Measurements from ENCODE around the gene TMEM53.
"Not testable (repeated sequence)": the region's sequence is repeated elsewhere in the genome, so short reads cannot be mapped to it uniquely, and the experiment has no call there.

The TMEM53 gene

GRCh38 chr1:44672961-44673674 is 1.2 kb downstream of the TMEM53 start:
- no peak for DNase-seq (ENCODE audit: low read depth in 2 of 2)

GRCh38 chr1:44672254-44672955 is 1.9 kb downstream of the TMEM53 start:
- no peak for DNase-seq (ENCODE audit: low read depth in 2 of 2)

GRCh38 chr1:44670751-44671640 is 3.3 kb downstream of the TMEM53 start:
- no peak for DNase-seq (ENCODE audit: low read depth in 2 of 2)

- not testable (repeated sequence) for DNase-seq (ENCODE audit: low read depth in 2 of 2)
Observed at GRCh38 chr1:44666719-44667118, 7.6 kb downstream of the TMEM53 start.

GRCh38 chr1:44664730-44665370 is 9.4 kb downstream of the TMEM53 start:
- no peak for DNase-seq (ENCODE audit: low read depth in 2 of 2)

GRCh38 chr1:44663417-44663816 is 10.9 kb downstream of the TMEM53 start:
- no peak for DNase-seq (ENCODE audit: low read depth in 2 of 2)

- DNase-seq (ENCODE audit: low read depth in 2 of 2), result no peak
Observed at GRCh38 chr1:44662683-44663030, 11.6 kb downstream of the TMEM53 start.

GRCh38 chr1:44661781-44662682 is 12.2 kb downstream of the TMEM53 start:
- no peak for DNase-seq (ENCODE audit: low read depth in 2 of 2)

- DNase-seq (ENCODE audit: low read depth in 2 of 2), result no peak
Observed at GRCh38 chr1:44660176-44660575, 14.1 kb downstream of the TMEM53 start.

- no peak for DNase-seq (ENCODE audit: low read depth in 2 of 2)
Observed at GRCh38 chr1:44659566-44659965, 14.7 kb downstream of the TMEM53 start.

- DNase-seq (ENCODE audit: low read depth in 2 of 2), result no peak
Observed at GRCh38 chr1:44655609-44656008, 18.7 kb downstream of the TMEM53 start.

- DNase-seq (ENCODE audit: low read depth in 2 of 2), result no peak
Observed at GRCh38 chr1:44654621-44655187, 19.6 kb downstream of the TMEM53 start.

- no peak for DNase-seq (ENCODE audit: low read depth in 2 of 2)
Observed at GRCh38 chr1:44653107-44653964, 20.9 kb downstream of the TMEM53 start.

- DNase-seq (ENCODE audit: low read depth in 2 of 2), result peak; percentile 48 to 66
Observed at GRCh38 chr1:44652445-44653106, 21.7 kb downstream of the TMEM53 start.

GRCh38 chr1:44651069-44651468 is 23.2 kb downstream of the TMEM53 start:
- no peak for DNase-seq (ENCODE audit: low read depth in 2 of 2)

GRCh38 chr1:44650159-44650831 is 24.0 kb downstream of the TMEM53 start:
- no peak for DNase-seq (ENCODE audit: low read depth in 2 of 2)

- no peak for DNase-seq (ENCODE audit: low read depth in 2 of 2)
Observed at GRCh38 chr1:44649788-44650158, 24.5 kb downstream of the TMEM53 start.

GRCh38 chr1:44648529-44649250 is 25.6 kb downstream of the TMEM53 start:
- no peak for DNase-seq (ENCODE audit: low read depth in 2 of 2)
